ENCODE results near the gene FCGBP.
"Not testable (repeated sequence)": the region's sequence is repeated elsewhere in the genome, so short reads cannot be mapped to it uniquely, and the experiment has no call there.

The FCGBP gene

GRCh38 chr19:39917561-39918182 lies 16.8 kb downstream of the FCGBP start:
- DNase-seq (ENCODE audit: low spot score) = no peak

GRCh38 chr19:39916851-39917396 lies 17.5 kb downstream of the FCGBP start:
- no peak for DNase-seq (ENCODE audit: low spot score)

- no peak for DNase-seq (ENCODE audit: low spot score)
Observed at GRCh38 chr19:39916236-39916635, 18.2 kb downstream of the FCGBP start.

- DNase-seq (ENCODE audit: low spot score) = no peak
Observed at GRCh38 chr19:39915848-39916215, 18.6 kb downstream of the FCGBP start.

GRCh38 chr19:39915101-39915847 lies 19.2 kb downstream of the FCGBP start:
- DNase-seq (ENCODE audit: low spot score) = no peak

GRCh38 chr19:39913682-39914333 lies 20.6 kb downstream of the FCGBP start:
- DNase-seq (ENCODE audit: low spot score) = no peak

- DNase-seq (ENCODE audit: low spot score) = no peak
Observed at GRCh38 chr19:39908803-39909202, 25.6 kb downstream of the FCGBP start.

GRCh38 chr19:39906820-39907611 lies 27.4 kb downstream of the FCGBP start:
- no peak for DNase-seq (ENCODE audit: low spot score)

GRCh38 chr19:39906283-39906682 lies 28.2 kb downstream of the FCGBP start:
- DNase-seq (ENCODE audit: low spot score) = no peak

GRCh38 chr19:39903486-39904091 lies 30.8 kb downstream of the FCGBP start:
- not testable (repeated sequence) for DNase-seq (ENCODE audit: low spot score)

GRCh38 chr19:39902326-39902725 lies 32.1 kb downstream of the FCGBP start:
- not testable (repeated sequence) for DNase-seq (ENCODE audit: low spot score)

- DNase-seq (ENCODE audit: low spot score) = not testable (repeated sequence)
Observed at GRCh38 chr19:39901681-39902080, 32.8 kb downstream of the FCGBP start.

GRCh38 chr19:39898858-39899257 lies 35.6 kb downstream of the FCGBP start:
- DNase-seq (ENCODE audit: low spot score) = not testable (repeated sequence)

GRCh38 chr19:39897511-39898245 lies 36.8 kb downstream of the FCGBP start:
- DNase-seq (ENCODE audit: low spot score) = not testable (repeated sequence)

- not testable (repeated sequence) for DNase-seq (ENCODE audit: low spot score)
Observed at GRCh38 chr19:39895096-39895495, 39.3 kb downstream of the FCGBP start.

GRCh38 chr19:39894236-39894606 lies 40.2 kb downstream of the FCGBP start:
- not testable (repeated sequence) for DNase-seq (ENCODE audit: low spot score)

- DNase-seq (ENCODE audit: low spot score) = peak; percentile 63
Observed at GRCh38 chr19:39893366-39894235, 40.8 kb downstream of the FCGBP start.

GRCh38 chr19:39892506-39892902 lies 41.9 kb downstream of the FCGBP start:
- DNase-seq (ENCODE audit: low spot score) = not testable (repeated sequence)

GRCh38 chr19:39891660-39892505 lies 42.6 kb downstream of the FCGBP start:
- not testable (repeated sequence) for DNase-seq (ENCODE audit: low spot score)
